ENCODE measurements around the gene TEDDM1. TPM values are rescaled to one million over a fixed set of nuclear protein-coding genes. Genes with fewer than 3 reads are reported as not detected.
A peak's percentile ranks its signal among the peaks of the same experiment; 100 is the strongest.

Gene TEDDM1
- total and polyA plus RNA-seq, 2 experiments from 2014 or later: not detected

- Mint-ChIP-seq H3K4me1 (peaks cover 10% of the 10 kb centered on the region; the same call in 2 of the 3 replicates), H3K36me3 (ENCODE audit: low read depth) (peaks cover 97% of the 10 kb centered on the region), H3K9me3 (no peaks in the 10 kb centered on the region; the same call in 2 of the 3 replicates), H3K27me3 (ENCODE audit: insufficient read depth, low read depth, poor library complexity) (peaks cover 14% of the 10 kb centered on the region), H3K27ac (no peak overlapping the region), H3K4me3 (no peak overlapping the region)
- Histone ChIP-seq H3K4me3 (no peak overlapping the region), H3K27me3 (ENCODE audit: insufficient read depth) (no peaks in the 10 kb centered on the region), H3K9me2 (ENCODE audit: insufficient read depth) (no peaks in the 10 kb centered on the region), H3K4me1 (ENCODE audit: insufficient read depth) (peaks cover 14% of the 10 kb centered on the region; the same call in 1 of the 2 replicates), H2AFZ (no peak overlapping the region), H4K20me1 (replicated peaks; ENCODE audit: insufficient read depth) (peaks cover 70% of the 10 kb centered on the region), H3F3A (replicated peaks; ENCODE audit: low read depth) (peaks cover 42% of the 10 kb centered on the region), H3K4me2 (no peak overlapping the region), H3K79me2 (replicated peaks; ENCODE audit: insufficient read depth) (peaks cover 62% of the 10 kb centered on the region), H3K27ac (ENCODE audit: low read depth) (peak overlapping the region; percentile 59; the same call in 1 of the 2 replicates), H3K36me3 (ENCODE audit: insufficient read depth) (peaks cover 74% of the 10 kb centered on the region)
- TF ChIP-seq CTCF (conservative IDR thresholded peaks at IDR 0.05; ENCODE audit: low read depth in 2 of 2): no peak
- TF ChIP-seq EZH2 (IDR thresholded peaks at IDR 0.05; ENCODE audit: low read depth, unreplicated experiment): no peak
- no peak for TF ChIP-seq ZNF114 (CRISPR knock-in tag; IDR thresholded peaks at IDR 0.05)
- no peak for TF ChIP-seq ZNF462 (CRISPR knock-in tag; IDR thresholded peaks at IDR 0.05)
- TF ChIP-seq REST (IDR thresholded peaks at IDR 0.05; ENCODE audit: unreplicated experiment): no peak
- no peak for TF ChIP-seq STAT1 (IDR thresholded peaks at IDR 0.05; ENCODE audit: unreplicated experiment)
- TF ChIP-seq ZNF331 (CRISPR knock-in tag; IDR thresholded peaks at IDR 0.05; ENCODE audit: low read depth): no peak
- TF ChIP-seq EZH2phosphoT487 (IDR thresholded peaks at IDR 0.05; ENCODE audit: unreplicated experiment): no peak
- no peak for TF ChIP-seq ETS1 (IDR thresholded peaks at IDR 0.05)
- no peak for TF ChIP-seq CREB1 (CRISPR knock-in tag; IDR thresholded peaks at IDR 0.05; ENCODE audit: low read depth)
- no peak for TF ChIP-seq JUNB (IDR thresholded peaks at IDR 0.05; ENCODE audit: unreplicated experiment)
- TF ChIP-seq NANOG (IDR thresholded peaks at IDR 0.05; ENCODE audit: borderline replicate concordance): no peak
- no peak; the same call in 1 of the 2 replicates for TF ChIP-seq POLR2AphosphoS5 (IDR thresholded peaks at IDR 0.05; ENCODE audit: low read depth)
- no peak for ATAC-seq
- DNase-seq (ENCODE audit: low spot score): no peak
Observed at GRCh38 chr1:182385885-182386853, 14.3 kb downstream of the TEDDM1 start.

Data from GM23338 (cell line).